ENCODE results near the gene DISP2. TPM values are rescaled to one million over a fixed set of nuclear protein-coding genes. Genes with fewer than 3 reads are reported as not detected.

DISP2 gene
- total and polyA plus RNA-seq, 2 experiments from 2014 or later, result 0.05 to 0.15 TPM

- no peak overlapping the region for H3K27ac ChIP-seq
- no peaks in the 10 kb centered on the region for H3K27me3 ChIP-seq
- peak; percentile 65 to 74 for DNase-seq (ENCODE audit: low read depth in 1 of 2, low spot score in 1 of 2)
Observed at GRCh38 chr15:40344631-40345120, 13.3 kb upstream of the DISP2 start.

GRCh38 chr15:40345225-40345866, 12.7 kb upstream of the DISP2 start:
- TF ChIP-seq CTCF (IDR thresholded peaks at IDR 0.05; ENCODE audit: low read depth, low read length), result no peak
- Histone ChIP-seq H3K27me3 (no peaks in the 10 kb centered on the region), H3K27ac (no peak overlapping the region), H3K9me3 (ENCODE audit: low read depth) (no peaks in the 10 kb centered on the region), H3K4me3 (no peak overlapping the region), H3K4me1 (ENCODE audit: low read depth) (peaks cover 10% of the 10 kb centered on the region), H3K36me3 (no peaks in the 10 kb centered on the region)
- no peak for DNase-seq (ENCODE audit: low read depth in 1 of 2, low spot score in 1 of 2)

More at GRCh38 chr15:40344631-40345120, 13.3 kb upstream of the DISP2 start:
- Histone ChIP-seq H3K36me3 (no peaks in the 10 kb centered on the region), H3K4me1 (ENCODE audit: low read depth) (peaks cover 17% of the 10 kb centered on the region), H3K4me3 (no peak overlapping the region), H3K9me3 (ENCODE audit: low read depth) (no peaks in the 10 kb centered on the region)
- TF ChIP-seq CTCF (IDR thresholded peaks at IDR 0.05; ENCODE audit: low read depth, low read length), result peak; percentile 80

GRCh38 chr15:40345867-40346578, 12.0 kb upstream of the DISP2 start:
- H3K27me3 ChIP-seq, result no peaks in the 10 kb centered on the region
- H3K36me3 ChIP-seq, result no peaks in the 10 kb centered on the region
- H3K4me3 ChIP-seq, result no peak overlapping the region
- TF ChIP-seq CTCF (IDR thresholded peaks at IDR 0.05; ENCODE audit: low read depth, low read length), result no peak
- no peaks in the 10 kb centered on the region for H3K9me3 ChIP-seq (ENCODE audit: low read depth)
- peaks cover 4% of the 10 kb centered on the region for H3K4me1 ChIP-seq (ENCODE audit: low read depth)
- DNase-seq (ENCODE audit: low read depth in 1 of 2, low spot score in 1 of 2), result no peak
- no peak overlapping the region for H3K27ac ChIP-seq

GRCh38 chr15:40346579-40347558, 11.2 kb upstream of the DISP2 start:
- no peak for TF ChIP-seq CTCF (IDR thresholded peaks at IDR 0.05; ENCODE audit: low read depth, low read length)
- Histone ChIP-seq H3K9me3 (ENCODE audit: low read depth) (no peaks in the 10 kb centered on the region), H3K27me3 (no peaks in the 10 kb centered on the region), H3K4me1 (ENCODE audit: low read depth) (no peaks in the 10 kb centered on the region), H3K36me3 (no peaks in the 10 kb centered on the region), H3K27ac (no peak overlapping the region), H3K4me3 (no peak overlapping the region)
- no peak for DNase-seq (ENCODE audit: low read depth in 1 of 2, low spot score in 1 of 2)
